CD4-positive, alpha-beta T cell treated with Interleukin-10 for 1 hour (primary cell): Measurements from ENCODE around the gene REEP2.
"Not testable (repeated sequence)": the region's sequence is repeated elsewhere in the genome, so short reads cannot be mapped to it uniquely, and the experiment has no call there.

Experiments used
- DNase-seq: peaks from one replicate; pipeline ENCODE4 v3.0.0-alpha.2; 2020

Gene REEP2

GRCh38 chr5:138466900-138467710 lies 28.2 kb downstream of the REEP2 start:
- no peak for DNase-seq

GRCh38 chr5:138467711-138468132 lies 28.9 kb downstream of the REEP2 start:
- DNase-seq = no peak

GRCh38 chr5:138468133-138468965 lies 29.5 kb downstream of the REEP2 start:
- peak; percentile 23 for DNase-seq

GRCh38 chr5:138468966-138469539 lies 30.2 kb downstream of the REEP2 start:
- DNase-seq = no peak

GRCh38 chr5:138469540-138470321 lies 30.9 kb downstream of the REEP2 start:
- peak; percentile 59 for DNase-seq

GRCh38 chr5:138470322-138471051 lies 31.6 kb downstream of the REEP2 start:
- peak; percentile 48 for DNase-seq

GRCh38 chr5:138471052-138471361 lies 32.1 kb downstream of the REEP2 start:
- no peak for DNase-seq

GRCh38 chr5:138472353-138472752 lies 33.5 kb downstream of the REEP2 start:
- DNase-seq = no peak

- not testable (repeated sequence) for DNase-seq
These were observed 34.3 kb downstream of the REEP2 start for GRCh38 chr5:138473151-138473550.

GRCh38 chr5:138476918-138477317 lies 38.1 kb downstream of the REEP2 start:
- DNase-seq = no peak

GRCh38 chr5:138482638-138483037 lies 43.8 kb downstream of the REEP2 start:
- DNase-seq = no peak

GRCh38 chr5:138488481-138488945 lies 49.7 kb downstream of the REEP2 start:
- DNase-seq = no peak

GRCh38 chr5:138489683-138490061 lies 50.8 kb downstream of the REEP2 start:
- DNase-seq = no peak

- DNase-seq = no peak
These were observed 51.9 kb downstream of the REEP2 start for GRCh38 chr5:138490648-138491283.

- DNase-seq = no peak
These were observed 52.4 kb downstream of the REEP2 start for GRCh38 chr5:138491284-138491648.

GRCh38 chr5:138491669-138492559 lies 53.1 kb downstream of the REEP2 start:
- peak; percentile 90 for DNase-seq

- DNase-seq = no peak
These were observed 53.7 kb downstream of the REEP2 start for GRCh38 chr5:138492560-138493045.

GRCh38 chr5:138495351-138495750 lies 56.5 kb downstream of the REEP2 start:
- no peak for DNase-seq
